ENCODE results near the gene TEDC2. TPM values are rescaled to one million over a fixed set of nuclear protein-coding genes. Genes with fewer than 3 reads are reported as not detected.

Gene TEDC2
- total RNA-seq, 1 experiment from 2014 or later, result 28.2 TPM

DNA sequence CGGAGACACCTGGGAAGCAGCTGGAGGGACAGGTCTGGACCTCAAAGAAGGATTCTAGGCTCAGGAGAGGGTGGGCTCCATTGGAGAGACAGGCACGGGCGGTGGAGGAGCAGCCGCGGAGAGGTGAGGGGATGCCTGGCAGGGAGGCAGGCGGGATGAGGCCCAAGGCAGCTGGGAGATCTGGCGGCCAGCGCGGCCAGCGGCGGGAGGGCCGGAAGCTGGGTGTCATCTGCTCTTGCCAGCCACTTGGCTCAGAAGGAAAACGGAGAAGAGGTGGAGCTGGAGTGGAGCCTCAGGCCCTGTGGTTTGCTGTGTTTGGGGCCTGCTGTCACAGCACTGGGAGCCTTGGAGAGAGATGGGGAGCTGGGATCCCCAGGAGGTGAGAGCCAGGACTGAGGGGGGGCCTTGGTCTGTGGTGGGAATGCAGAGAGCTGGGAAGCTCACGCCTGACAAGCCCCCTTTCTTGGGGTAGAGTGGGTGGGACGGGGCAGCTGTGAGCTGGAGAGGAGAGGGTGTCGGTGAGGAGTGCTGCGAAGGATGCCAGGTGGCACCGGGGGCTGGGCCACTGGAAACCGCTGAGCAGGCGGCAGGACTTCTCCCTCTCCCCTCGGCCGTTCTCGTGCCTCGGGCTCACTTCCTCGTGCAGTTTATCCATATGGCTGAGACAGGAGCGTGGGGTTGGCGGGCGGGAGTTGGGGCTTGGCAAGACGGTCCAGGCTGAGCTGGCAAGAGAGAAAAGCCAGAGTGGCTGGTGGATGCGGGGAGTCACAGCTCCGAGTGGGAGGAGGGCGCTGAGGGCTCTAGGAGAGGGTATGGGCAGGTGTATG, 23.0 kb downstream of the TEDC2 start:
- DNase-seq, result no peak
- BruUV-seq (replicated peaks), result no TSS peak
- Mint-ChIP-seq H3K9me3 (ENCODE audit: low read depth, unreplicated experiment) (no peaks in the 10 kb centered on the region), H3K4me3 (ENCODE audit: low read depth, unreplicated experiment) (no peak overlapping the region), H3K27ac (ENCODE audit: unreplicated experiment) (no peak overlapping the region), H3K4me1 (ENCODE audit: low read depth, unreplicated experiment) (peaks cover 12% of the 10 kb centered on the region), H3K27me3 (ENCODE audit: unreplicated experiment) (no peaks in the 10 kb centered on the region), H3K36me3 (ENCODE audit: insufficient read depth, unreplicated experiment) (peaks cover 17% of the 10 kb centered on the region)
- TF ChIP-seq, protein P1, sequence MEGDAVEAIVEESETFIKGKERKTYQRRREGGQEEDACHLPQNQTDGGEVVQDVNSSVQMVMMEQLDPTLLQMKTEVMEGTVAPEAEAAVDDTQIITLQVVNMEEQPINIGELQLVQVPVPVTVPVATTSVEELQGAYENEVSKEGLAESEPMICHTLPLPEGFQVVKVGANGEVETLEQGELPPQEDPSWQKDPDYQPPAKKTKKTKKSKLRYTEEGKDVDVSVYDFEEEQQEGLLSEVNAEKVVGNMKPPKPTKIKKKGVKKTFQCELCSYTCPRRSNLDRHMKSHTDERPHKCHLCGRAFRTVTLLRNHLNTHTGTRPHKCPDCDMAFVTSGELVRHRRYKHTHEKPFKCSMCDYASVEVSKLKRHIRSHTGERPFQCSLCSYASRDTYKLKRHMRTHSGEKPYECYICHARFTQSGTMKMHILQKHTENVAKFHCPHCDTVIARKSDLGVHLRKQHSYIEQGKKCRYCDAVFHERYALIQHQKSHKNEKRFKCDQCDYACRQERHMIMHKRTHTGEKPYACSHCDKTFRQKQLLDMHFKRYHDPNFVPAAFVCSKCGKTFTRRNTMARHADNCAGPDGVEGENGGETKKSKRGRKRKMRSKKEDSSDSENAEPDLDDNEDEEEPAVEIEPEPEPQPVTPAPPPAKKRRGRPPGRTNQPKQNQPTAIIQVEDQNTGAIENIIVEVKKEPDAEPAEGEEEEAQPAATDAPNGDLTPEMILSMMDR (IDR thresholded peaks at IDR 0.05; ENCODE audit: unreplicated experiment), result no peak
- intact Hi-C loops (cut with micrococcal nuclease; ENCODE audit: unreplicated experiment), result no loop called here
- CTCF ChIA-PET, result no interaction called here

DNA sequence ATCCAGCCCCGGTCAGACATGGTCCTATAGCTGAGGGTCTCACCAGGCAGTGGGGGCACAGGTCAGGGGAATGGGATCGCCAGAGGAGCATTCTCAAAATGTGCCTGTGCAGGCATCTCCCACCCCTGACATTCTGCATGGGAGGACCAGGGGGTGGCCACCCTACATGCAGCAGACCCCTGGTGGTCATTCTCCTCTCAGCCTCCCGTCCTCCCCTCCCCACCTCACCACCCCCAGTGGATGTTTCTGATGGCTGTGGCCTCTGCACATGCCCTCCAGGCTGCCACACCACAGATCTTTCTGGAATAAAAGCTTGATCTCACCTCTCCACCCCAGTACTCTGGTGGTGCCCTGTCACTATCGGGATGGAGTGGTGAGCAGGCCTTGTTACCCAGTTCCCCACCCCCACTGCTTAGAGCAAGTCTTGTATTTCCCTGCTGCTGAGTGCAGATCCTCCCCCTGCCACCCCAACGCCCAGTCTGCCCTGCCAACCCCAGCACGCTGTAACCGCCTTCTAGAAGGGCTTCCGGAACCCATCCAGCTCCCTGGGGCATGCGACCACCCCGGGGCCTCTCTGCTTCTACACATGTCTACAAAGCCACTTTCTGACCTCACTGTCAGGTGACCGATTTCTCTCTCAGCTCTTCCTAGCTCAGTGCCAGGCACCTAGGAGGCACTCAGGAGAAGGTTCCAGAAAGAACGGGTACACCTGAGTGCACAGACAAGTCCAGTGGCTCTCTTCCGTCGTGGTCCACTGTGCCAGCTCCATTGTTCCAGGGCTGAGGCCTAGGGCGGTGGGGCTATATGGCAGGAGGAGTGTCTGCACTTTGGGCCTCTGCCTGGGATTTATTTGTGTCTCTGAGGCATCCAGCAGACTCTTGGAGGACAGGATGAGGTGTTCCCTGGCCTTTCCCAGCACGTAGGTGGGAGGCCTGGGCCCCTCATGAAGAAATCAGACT, 24.3 kb downstream of the TEDC2 start:
- intact Hi-C loops (cut with micrococcal nuclease; ENCODE audit: unreplicated experiment), result no loop called here
- Mint-ChIP-seq H3K27ac (ENCODE audit: unreplicated experiment) (no peak overlapping the region), H3K9me3 (ENCODE audit: low read depth, unreplicated experiment) (no peaks in the 10 kb centered on the region), H3K4me3 (ENCODE audit: low read depth, unreplicated experiment) (no peak overlapping the region), H3K36me3 (ENCODE audit: insufficient read depth, unreplicated experiment) (peaks cover 17% of the 10 kb centered on the region), H3K27me3 (ENCODE audit: unreplicated experiment) (no peaks in the 10 kb centered on the region), H3K4me1 (ENCODE audit: low read depth, unreplicated experiment) (peaks cover 7% of the 10 kb centered on the region)
- DNase-seq, result no peak
- BruUV-seq (replicated peaks), result no TSS peak
- TF ChIP-seq, protein P1 (IDR thresholded peaks at IDR 0.05; ENCODE audit: unreplicated experiment), result no peak
- CTCF ChIA-PET, result no interaction called here

DNA sequence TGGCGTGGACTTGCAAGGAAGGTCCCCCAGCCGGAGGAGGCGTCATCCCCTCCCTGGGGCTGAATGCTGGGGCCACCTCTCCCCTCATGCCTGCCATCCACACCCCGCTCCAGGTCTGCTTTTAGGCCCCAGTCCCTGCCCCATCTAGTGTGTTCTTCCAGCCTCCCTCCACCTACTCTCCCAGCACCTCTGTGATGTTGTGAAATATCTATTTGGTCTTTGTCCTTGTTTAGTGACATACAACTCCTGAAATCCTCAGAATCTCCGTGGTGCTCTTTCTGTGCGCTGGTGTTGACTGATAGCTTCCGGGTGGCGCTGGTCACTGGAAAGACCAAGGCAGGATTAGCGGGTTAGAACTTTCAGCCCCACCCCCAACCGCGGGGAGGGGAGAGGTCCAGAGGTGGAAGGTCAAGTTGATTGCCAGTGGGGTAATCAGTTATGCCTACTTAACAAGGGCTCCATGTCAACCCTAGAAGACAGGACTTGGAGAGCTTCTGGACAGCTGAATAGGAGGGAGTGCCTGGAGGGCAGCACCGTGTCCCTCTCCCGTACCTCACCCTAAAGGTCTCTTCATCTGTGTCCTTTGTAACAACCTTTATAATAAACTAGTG, 25.1 kb downstream of the TEDC2 start:
- Mint-ChIP-seq H3K9me3 (ENCODE audit: low read depth, unreplicated experiment) (no peaks in the 10 kb centered on the region), H3K27ac (ENCODE audit: unreplicated experiment) (no peak overlapping the region), H3K4me1 (ENCODE audit: low read depth, unreplicated experiment) (peaks cover 7% of the 10 kb centered on the region), H3K36me3 (ENCODE audit: insufficient read depth, unreplicated experiment) (peaks cover 17% of the 10 kb centered on the region), H3K27me3 (ENCODE audit: unreplicated experiment) (no peaks in the 10 kb centered on the region), H3K4me3 (ENCODE audit: low read depth, unreplicated experiment) (no peak overlapping the region)
- CTCF ChIA-PET, result no interaction called here
- intact Hi-C loops (cut with micrococcal nuclease; ENCODE audit: unreplicated experiment), result no loop called here
- DNase-seq, result no peak
- no TSS peak for BruUV-seq (replicated peaks)
- TF ChIP-seq, protein P1 (IDR thresholded peaks at IDR 0.05; ENCODE audit: unreplicated experiment), result no peak

DNA sequence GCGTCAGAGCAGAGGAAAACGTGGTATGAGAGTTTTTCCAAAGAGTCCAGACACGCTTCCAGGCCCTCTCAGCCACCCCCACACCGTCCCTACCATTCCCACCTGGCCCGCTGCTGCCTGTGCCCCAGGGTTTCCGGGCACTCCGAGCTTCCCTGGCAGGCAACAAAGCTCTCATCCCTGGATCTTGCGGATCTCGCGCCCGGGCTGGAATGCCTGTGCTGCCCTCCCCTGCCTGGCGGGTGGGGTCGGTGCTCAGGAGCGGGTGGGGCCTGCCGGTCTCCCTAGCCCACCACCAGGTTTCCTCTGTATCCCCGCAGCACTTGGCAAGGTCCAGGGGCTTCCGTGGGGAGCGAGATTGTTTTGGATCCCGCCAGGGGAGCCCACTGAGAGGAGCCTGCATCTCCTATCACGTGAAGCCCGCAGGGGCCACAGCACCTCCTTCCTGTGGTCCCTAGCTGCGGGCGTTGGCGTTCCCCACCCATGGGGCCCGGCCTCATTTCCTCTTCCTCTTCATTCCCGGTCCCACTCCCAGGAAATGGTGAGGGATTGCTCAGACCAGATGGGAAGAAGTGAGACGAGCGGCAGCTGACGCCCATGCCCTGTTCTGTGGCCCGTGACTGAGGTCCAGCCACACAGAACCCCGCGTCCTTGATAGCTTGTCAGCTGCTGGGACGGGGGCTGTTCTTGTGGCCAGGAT, 26.1 kb downstream of the TEDC2 start:
- TF ChIP-seq, protein P1 (IDR thresholded peaks at IDR 0.05; ENCODE audit: unreplicated experiment), result no peak
- no peaks in the 10 kb centered on the region for H3K9me3 Mint-ChIP-seq (ENCODE audit: low read depth, unreplicated experiment)
- intact Hi-C loops (cut with micrococcal nuclease; ENCODE audit: unreplicated experiment), result no loop called here
- H3K27me3 Mint-ChIP-seq (ENCODE audit: unreplicated experiment), result no peaks in the 10 kb centered on the region
- H3K4me3 Mint-ChIP-seq (ENCODE audit: low read depth, unreplicated experiment), result no peak overlapping the region
- CTCF ChIA-PET, result no interaction called here
- H3K36me3 Mint-ChIP-seq (ENCODE audit: insufficient read depth, unreplicated experiment), result peaks cover 17% of the 10 kb centered on the region
- H3K27ac Mint-ChIP-seq (ENCODE audit: unreplicated experiment), result no peak overlapping the region
- no TSS peak for BruUV-seq (replicated peaks)
- peaks cover 7% of the 10 kb centered on the region for H3K4me1 Mint-ChIP-seq (ENCODE audit: low read depth, unreplicated experiment)
- no peak for DNase-seq

All from Calu3 (cell line).